Hematopoietic multipotent progenitor cell treated with erythropoietin and hydrocortisone succinate and interleukin-3 and kit ligand, for 15 days (in vitro differentiated cells): ENCODE data around the gene TBC1D5.
A peak's percentile ranks its signal among the peaks of the same experiment; 100 is the strongest.

Experiments used
- DNase-seq: peaks from one replicate; pipeline ENCODE4 v3.0.0-alpha.2; 2015; ENCODE audit warnings: low spot score

TBC1D5 gene

DNA sequence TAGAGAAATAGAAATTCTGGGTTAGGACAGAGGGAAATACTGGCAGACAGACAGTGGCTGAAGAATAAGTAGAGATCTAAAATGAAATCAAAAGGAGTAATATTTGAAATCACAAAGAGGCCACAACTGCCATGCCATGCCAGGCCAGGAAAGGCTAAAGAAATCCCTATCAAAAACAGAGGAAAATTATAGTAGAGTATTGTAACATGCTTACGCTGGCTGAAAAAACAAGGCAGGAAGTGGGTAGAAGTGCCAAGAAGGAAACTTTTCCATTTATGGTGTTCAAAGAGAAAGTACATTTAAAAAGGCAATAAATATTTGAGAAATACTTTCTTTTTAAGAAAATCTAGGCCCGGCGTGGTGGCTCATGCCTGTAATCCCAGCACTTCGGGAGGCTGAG lies 442.0 kb downstream of the TBC1D5 start:
- no peak for DNase-seq

DNA sequence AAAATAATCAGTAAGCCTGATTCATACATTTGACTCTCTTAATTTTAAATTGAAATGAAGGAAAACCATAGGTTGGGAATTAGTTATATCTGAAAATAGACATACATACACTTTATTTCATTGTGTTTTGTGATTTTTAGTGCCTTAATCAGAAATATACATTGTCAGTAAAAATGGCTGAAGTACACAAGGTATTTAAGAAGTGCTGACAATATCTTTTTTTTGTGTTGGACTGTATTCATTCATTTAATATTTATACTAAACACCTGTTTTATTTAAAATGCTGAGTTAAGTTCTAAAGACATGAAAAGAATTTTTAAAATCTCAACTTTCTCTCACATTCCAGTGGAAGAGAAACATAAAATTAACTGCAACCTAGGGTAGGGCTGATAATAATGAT lies 444.4 kb downstream of the TBC1D5 start:
- DNase-seq, result no peak

DNA sequence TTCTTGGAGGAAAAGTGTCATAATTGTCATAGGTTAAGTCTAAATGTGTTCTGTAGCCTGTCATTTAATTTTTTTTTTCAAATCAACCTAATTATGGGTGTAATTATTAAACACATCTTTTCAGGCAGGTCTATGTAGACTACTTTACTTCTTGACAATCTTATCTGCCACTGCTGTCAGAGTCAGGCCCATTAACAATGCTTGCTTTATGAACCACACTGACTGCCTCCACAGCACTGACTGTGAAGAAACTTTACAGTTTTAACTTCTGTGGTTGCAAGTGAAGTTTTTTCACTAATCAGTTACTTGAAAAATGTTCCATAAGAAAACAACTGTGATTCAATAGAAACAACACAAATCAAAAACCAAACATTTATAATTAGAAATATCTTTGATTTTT lies 449.9 kb downstream of the TBC1D5 start:
- no peak for DNase-seq

DNA sequence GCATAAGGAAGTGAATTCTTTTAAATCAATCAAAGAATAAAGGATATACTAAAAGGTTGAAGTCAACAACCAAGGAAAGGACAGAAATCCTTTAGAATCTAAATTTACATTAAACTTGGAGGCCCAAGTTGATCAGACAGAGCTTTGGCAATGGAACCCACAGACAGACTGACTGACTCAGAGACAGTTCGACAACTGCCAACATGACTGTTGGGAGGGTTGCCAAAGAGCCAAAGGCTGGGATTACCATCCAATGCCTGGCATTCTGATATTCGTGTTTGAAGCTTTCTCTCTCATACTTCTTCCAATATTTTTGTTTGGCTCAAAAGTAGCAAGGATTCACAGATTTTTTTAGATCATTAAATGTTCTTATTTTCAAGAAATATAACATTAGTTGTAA lies 451.5 kb downstream of the TBC1D5 start:
- DNase-seq, result no peak

DNA sequence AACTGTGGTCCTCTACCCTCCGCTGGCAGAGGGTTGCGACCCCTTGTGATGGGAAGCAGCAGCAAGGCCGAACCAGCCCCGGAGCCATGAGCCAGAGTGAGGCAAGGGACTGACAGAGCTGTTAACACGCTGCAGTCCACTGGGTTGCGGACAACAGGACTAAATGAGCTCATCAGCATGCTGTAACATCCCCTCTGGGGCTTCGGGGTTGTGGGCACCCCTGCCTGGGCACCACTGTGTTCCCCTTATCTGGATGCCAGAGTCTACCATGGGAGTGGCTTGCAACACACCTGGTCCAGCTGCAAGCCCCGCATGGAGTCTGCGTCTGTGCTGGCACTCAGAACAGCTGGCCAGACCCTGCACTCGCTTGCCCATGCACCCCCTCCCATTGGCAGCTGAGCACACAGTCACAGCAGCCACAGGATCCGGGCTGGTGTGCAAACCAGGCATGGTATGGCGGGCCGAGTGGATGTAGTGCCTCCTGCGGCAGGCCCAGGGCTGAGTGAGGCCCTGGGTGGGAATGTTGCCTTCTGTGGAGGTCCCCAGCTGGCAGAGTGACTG lies 453.5 kb downstream of the TBC1D5 start:
- no peak for DNase-seq

DNA sequence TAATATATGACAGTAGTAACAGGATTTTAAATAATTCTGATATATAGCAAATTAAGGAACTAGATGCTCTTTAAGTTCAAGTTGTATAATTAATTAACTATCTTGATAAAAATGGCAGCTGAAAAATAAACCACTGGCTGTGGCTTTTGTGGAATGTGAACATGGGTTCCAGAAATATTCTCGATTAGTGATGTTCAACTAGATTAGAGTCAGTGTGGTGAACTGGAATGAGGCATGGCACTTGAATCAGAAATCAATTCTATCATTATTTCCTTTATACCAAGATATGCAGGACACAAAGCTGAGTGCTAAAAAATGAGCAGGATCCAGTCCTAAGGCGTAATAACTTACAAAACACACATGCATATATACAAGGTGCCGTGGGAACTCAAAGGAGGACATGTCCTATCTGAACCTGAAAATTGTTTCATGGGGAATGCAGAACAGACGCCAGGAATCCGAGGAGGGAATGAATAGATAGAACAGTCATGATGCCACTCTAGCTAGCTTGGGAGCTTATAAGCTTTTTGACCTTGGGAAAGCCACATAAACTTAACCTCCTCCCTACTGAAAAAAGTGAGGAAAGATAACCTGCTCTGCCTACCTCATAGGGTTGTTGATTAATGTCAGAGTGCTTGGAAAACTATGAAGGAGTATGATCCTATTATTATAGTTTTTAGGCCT lies 455.3 kb downstream of the TBC1D5 start:
- DNase-seq, result no peak

DNA sequence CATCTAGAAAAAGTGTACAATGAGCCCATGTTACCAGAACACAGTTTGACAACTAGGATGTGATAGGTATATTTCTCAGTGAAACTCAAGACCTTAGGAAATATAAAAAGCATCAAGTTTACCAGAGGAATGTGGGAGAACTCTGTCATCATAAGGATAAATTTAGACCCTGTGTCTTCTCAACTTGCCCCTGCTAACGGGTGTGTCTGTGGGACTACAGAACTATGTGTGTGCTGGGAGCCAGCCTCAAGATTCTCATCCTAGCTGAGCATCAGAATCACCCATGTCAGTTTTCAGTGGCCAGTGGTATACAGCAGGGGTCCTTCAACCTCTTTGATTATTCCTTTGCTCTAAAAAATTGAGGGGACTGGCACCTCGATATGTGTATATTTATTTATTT lies 464.4 kb downstream of the TBC1D5 start:
- no peak for DNase-seq

DNA sequence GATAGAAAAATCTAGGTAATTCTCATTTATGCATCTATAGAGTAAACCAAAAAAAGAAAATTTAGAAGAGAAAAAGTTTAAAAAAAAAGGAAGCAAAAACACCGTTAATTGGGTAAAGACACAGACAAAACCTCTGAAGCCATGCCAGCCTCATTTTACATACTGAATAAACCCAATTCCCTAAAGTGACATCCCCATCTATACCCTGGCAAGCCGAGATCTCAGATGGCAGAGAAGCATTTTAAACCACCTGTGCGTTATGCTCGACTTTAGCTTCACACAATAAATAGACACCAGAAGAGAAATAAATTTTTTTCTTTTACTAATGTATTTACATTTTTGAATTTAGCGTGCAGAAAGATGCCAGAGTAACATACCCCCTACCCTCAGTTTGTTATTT lies 475.6 kb downstream of the TBC1D5 start:
- no peak for DNase-seq

DNA sequence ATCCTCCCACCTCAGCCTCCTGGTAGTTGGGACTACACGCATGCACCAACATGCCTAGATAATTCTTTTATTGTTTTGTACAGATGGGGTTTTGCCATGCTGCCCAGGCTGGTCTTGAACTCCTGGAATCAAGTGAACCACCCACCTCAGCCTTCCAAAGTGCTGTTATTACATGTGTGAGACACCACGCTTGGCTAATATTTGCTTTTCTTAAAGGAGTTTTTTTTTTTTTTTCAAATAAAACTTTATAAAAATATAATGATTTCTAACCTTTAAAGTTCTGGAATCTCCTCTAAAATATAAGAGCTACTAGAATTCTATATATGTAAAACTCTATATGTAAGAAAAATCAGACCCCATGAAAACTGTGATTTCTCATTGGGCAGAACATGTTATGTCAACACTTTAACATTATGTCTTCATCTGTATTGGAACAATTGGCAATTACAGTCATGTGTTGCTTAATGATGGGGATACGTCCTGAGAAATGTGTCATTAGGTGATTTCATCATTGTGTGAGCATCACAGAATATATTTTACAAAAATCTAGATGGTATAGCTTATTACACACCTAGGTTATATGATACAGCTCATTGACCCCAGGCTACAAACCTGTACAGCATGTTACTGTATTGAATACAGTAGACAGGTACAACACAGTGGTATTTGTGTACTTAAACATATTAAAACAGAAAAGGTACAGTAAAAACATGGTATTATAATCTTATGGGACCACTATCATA lies 480.6 kb downstream of the TBC1D5 start:
- DNase-seq, result no peak

DNA sequence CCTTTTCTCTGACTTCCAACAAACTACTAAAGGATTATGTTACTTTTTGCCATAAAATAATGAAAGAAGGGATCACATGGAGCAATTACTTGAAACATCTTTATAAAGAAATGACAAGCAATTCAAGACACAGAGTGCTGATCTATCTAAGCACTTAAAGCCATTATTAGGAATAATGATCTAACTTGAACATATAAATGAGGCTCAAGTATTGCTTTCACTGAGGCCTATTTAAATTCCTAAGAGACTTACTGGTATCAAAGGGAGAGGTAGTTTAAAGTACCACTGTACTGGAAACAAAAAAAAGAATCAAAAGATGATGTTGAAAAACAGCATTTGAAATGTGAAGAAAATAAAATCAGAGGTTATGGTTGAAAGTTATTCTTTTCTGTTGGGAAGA lies 482.2 kb downstream of the TBC1D5 start:
- no peak for DNase-seq

DNA sequence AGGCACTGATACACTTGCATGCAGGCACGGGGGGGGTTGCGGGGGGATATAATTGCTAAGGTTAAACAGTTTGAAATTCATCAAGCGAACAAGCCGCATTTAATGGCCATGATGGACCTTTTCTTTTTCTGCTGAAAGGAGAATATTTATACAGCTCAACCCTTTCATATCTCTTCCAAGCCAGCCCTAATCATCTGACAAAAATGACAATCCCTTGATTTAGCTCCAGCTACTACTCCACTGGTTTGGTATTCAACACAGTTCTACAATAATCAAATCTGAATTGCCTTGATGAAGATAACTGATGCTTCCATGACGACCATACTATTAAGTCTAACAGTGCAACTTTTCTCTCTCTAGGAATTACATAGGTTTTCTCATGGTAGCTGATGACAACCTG lies 482.7 kb downstream of the TBC1D5 start:
- no peak for DNase-seq

DNA sequence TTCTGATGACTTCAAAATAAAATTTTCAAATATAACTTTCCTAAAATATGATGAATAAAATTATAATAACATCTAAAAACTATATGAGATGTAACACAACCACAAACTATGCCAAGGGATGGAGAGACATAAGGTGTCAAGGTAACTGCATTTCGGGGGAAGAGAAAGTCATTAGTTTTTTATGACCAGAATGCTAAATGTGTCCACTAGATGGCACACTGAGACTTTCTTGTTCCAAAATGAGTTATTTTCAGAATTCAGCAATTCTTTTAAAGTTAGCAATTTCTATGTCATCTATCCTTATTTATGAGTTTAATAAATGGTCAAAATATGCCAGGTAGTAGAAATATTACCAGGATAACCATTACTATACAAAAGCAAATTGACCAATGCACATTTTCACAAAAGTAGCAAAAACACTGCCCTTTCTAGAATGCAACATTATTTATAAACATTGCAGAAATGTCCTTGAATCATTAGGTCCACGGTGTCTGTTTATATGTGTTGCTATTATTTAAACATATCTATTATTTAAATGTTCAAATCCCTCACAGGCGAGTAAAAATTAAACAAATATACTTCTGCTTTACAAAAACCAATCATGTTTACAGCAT lies 483.5 kb downstream of the TBC1D5 start:
- DNase-seq, result peak; percentile 56

DNA sequence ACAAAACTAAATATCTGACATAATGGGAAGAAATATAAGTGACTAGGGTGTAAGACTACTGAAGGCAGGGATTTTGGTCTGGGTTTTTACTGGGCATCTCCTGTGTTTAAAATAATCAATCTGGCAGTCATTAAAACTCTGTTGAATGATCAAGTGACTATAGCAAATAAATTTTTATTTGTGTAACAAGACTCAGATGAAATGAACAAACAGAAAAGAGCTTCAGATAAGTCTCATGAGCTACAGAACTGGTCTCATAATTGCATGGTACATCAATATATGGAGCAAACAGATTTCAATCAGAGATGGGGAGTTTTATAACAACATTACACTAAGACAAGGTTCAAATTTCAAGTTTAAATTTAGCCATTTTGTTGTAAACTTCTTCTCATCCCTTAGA lies 485.2 kb downstream of the TBC1D5 start:
- DNase-seq, result no peak

DNA sequence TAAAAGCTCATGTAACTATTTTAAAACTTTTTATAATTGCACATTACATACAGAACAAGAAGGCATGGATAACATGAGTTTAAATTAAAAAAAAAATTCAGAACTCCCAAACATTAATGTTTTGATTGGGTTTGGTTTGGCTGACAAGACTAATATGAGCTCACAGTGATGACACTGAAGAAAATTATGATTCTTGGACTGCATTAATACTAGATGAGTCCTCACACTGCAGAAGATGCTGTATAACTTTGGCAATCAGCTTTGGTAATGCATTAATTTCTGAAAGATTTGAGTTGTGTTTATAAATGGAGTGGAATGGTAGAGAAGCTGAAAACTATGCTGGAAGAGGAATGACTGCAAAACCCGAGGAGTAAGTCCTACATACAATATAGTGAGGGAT lies 498.8 kb downstream of the TBC1D5 start:
- no peak for DNase-seq

DNA sequence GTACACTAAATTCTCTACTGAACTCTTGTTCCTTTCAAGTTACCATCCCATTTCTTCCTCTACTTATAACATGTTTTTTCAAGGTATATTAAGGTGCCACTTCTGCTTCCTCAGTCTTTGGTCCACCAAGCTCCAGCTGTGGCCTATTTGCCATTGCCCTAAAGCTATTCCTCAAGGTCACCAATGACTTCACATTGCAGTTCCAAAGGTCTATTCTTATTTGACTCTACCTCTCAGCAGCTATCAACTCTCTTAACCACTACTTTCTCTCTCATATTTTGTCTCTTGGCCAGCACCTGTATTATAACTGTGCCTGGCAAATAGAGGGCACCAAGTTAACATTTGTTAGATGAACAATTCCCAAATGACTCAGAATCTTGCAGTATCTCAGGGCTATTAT lies 503.0 kb downstream of the TBC1D5 start:
- DNase-seq, result no peak

DNA sequence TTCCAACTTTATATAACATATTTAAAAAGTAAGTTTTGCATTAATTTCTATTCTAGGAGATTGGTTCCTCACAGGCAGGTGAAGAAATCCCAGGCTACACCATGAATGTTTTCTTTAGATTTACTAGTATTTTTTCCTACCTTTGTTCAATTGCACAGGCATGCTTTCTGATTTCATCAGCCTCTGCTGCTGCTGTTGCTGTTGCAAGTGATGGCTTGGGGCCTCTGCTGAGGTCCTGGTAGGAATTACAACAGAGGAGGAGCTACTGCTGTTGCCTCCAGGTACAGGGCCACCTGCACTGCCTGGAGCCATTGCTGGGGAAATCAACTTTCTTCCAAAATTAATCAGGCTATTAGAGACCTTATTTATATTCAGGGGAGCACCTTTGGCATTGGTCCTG lies 504.4 kb downstream of the TBC1D5 start:
- DNase-seq, result no peak

DNA sequence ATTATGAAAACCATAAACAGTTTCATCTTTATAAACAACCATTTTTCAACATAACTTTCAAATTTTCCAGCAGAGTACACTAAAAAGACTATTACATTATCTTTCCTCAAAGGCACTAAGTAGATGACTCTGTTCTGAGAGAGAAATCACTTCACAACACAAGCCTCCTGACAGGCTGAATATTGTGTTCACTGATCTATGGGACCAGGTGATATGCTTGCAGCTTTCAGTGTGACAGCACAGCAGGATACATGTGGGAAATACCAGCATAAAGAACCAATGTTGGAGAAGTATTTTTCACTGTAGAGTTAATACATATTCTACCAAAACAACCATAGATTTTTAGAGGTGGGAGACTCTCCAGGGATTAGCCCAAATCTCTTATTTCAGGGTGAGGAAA lies 507.1 kb downstream of the TBC1D5 start:
- no peak for DNase-seq

DNA sequence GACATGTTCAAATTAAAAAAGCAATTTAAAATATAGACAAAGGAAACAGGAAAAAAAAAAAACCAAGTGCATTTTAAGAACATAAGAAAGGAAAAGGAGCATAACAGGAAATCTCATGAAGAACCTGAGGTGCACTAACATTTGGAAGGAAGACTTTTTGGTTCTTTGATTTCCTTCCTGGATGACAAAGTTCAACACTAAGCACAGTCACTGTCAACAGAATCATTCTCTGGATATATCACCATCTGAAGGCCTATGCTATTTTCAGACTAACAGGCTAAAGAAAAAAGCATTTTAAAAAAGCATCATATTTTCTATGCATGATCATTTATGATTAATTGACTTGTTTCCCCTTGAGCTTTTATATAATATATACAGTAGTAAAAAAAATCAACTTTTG lies 508.0 kb downstream of the TBC1D5 start:
- DNase-seq, result no peak

DNA sequence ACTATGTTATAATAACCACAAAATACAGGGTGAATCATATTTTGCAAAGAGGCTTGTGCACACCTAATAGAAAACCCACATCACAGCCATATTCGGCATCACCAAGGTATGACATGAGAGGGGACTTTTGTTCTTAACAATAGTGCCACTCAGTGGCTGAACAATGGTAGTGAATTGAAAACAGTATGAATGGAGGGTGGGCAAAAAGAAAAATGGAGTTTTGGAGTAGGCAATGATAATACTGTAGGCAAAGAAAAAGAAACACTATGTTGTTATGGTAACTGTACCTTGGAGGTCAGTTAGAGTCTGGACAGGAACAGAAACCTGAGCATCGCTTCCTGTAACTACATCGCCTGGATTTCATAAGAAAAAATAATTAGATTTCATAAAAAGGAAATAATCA lies 509.0 kb downstream of the TBC1D5 start:
- DNase-seq, result peak; percentile 58

DNA sequence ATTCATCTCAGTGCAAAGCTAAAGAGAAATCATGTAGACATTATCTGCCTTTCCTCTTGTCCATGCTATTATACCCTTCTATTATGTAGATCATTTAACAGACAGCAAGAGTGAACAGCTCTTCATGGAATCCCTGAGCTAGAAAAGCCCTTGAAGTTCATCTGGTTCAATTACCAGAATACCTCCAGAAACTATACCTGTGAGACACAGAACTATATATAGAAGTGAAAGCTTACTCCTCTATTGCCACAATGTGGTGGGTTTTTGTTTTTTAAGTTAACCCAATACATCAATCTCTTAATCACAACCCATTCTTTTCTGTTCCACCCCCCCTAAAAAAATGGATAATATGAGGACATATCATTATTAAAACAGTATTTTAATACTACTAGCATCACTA lies 510.0 kb downstream of the TBC1D5 start:
- no peak for DNase-seq

DNA sequence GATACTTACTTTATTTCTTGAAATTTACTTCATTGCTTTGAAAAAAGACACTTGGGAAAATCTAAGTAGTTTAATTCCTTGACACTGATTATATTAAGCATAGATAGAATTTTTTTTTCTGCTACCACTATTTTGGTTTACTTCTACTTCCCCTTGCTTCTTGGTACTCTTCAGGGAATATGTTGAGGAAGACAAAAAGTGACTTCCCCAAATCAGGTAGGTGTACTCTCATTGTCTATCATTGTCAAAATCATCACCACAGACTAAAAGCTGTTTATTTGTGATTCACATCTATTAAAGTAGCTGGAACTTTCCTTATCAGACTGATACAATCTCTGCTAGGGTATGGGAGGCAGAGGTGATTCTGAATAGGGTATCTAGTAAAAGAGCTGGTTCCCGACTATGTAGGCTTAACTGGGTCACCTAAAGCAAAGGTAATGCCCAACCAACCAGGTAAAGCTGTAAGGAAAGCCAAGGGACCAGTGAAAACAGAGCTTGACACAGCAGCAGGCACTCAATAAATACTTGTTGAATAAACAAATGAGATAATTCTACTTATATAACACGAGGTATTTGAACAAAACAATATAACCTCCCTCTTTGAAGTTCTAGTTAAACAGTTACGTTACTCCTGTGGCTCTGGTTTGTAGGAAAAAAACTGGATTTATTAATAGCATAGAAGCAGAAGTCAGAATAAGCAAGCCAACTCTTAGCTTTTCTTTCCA lies 510.7 kb downstream of the TBC1D5 start:
- DNase-seq, result no peak

DNA sequence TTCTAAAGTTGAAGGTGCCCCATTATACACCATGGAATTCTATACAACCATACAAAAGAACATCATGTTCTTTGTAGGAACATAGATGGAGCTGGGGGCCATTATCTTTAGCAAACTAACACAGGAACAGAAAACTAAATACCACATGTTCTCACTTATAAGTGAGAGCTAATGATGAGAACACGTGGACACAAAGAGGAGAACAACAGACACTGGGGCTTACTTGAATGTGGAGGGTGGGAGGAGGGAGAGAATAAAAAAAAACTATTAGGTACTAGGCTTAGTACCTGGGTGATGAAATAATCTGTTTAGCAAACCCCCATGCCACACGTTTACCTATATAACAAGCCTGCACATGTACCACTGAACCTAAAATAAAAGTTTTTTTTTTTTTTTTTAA lies 515.0 kb downstream of the TBC1D5 start:
- no peak for DNase-seq

DNA sequence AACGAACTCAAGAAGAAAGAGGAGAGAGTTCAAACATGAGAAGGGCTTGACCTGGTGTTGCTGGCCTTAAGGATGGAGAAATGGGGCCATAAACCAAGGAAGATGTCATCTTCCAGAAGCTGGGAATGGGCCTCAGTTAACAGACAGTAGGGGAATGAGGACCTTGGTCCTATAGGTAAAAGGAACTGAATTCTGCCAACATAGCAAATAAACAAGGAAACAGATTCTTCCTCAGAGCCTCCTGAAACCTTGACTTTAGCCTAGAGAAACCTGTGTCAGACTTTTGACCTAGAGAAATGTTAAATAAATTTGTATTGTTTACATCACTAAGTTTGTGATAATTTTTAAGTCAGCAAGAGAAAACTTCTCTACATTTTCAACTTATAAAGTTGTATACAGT lies 520.9 kb downstream of the TBC1D5 start:
- no peak for DNase-seq
